ENCODE data around the gene ZSCAN22. TPM values are rescaled to one million over a fixed set of nuclear protein-coding genes. Genes with fewer than 3 reads are reported as not detected.

ZSCAN22 gene
- total RNA-seq, 1 donor from 2014 or later: 3.9 TPM

- no peaks in the 10 kb centered on the region for H3K27me3 ChIP-seq
- H3K36me3 ChIP-seq: no peaks in the 10 kb centered on the region
- H3K27ac ChIP-seq: no peak overlapping the region
- peaks cover 40% of the 10 kb centered on the region for H3K4me1 ChIP-seq
- intact Hi-C loops (cut with DNase I): no loop called here
- H3K9me3 ChIP-seq: no peaks in the 10 kb centered on the region
- TF ChIP-seq, protein P1, sequence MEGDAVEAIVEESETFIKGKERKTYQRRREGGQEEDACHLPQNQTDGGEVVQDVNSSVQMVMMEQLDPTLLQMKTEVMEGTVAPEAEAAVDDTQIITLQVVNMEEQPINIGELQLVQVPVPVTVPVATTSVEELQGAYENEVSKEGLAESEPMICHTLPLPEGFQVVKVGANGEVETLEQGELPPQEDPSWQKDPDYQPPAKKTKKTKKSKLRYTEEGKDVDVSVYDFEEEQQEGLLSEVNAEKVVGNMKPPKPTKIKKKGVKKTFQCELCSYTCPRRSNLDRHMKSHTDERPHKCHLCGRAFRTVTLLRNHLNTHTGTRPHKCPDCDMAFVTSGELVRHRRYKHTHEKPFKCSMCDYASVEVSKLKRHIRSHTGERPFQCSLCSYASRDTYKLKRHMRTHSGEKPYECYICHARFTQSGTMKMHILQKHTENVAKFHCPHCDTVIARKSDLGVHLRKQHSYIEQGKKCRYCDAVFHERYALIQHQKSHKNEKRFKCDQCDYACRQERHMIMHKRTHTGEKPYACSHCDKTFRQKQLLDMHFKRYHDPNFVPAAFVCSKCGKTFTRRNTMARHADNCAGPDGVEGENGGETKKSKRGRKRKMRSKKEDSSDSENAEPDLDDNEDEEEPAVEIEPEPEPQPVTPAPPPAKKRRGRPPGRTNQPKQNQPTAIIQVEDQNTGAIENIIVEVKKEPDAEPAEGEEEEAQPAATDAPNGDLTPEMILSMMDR (IDR thresholded peaks at IDR 0.05): no peak
- TF ChIP-seq POLR2A (IDR thresholded peaks at IDR 0.05): no peak
- no peak for TF ChIP-seq POLR2AphosphoS5 (IDR thresholded peaks at IDR 0.05; ENCODE audit: insufficient read depth in 1 of 2, low read depth in 1 of 2)
- no peak for DNase-seq (ENCODE audit: extremely low spot score in 2 of 2)
- H3K4me3 ChIP-seq: no peak overlapping the region
Measured at GRCh38 chr19:58351558-58351878, 24.7 kb downstream of the ZSCAN22 start.

- no peaks in the 10 kb centered on the region for H3K36me3 ChIP-seq
- DNase-seq (ENCODE audit: extremely low spot score in 2 of 2): peak in 1 of 2 donors; percentile 67
- no peaks in the 10 kb centered on the region for H3K9me3 ChIP-seq
- intact Hi-C loops (cut with DNase I): no loop called here
- no peak overlapping the region for H3K4me3 ChIP-seq
- TF ChIP-seq POLR2AphosphoS5 (IDR thresholded peaks at IDR 0.05; ENCODE audit: insufficient read depth in 1 of 2, low read depth in 1 of 2): no peak
- peaks cover 42% of the 10 kb centered on the region for H3K4me1 ChIP-seq
- no peaks in the 10 kb centered on the region for H3K27me3 ChIP-seq
- H3K27ac ChIP-seq: no peak overlapping the region
Measured at GRCh38 chr19:58351990-58352755, 25.4 kb downstream of the ZSCAN22 start.

DNA sequence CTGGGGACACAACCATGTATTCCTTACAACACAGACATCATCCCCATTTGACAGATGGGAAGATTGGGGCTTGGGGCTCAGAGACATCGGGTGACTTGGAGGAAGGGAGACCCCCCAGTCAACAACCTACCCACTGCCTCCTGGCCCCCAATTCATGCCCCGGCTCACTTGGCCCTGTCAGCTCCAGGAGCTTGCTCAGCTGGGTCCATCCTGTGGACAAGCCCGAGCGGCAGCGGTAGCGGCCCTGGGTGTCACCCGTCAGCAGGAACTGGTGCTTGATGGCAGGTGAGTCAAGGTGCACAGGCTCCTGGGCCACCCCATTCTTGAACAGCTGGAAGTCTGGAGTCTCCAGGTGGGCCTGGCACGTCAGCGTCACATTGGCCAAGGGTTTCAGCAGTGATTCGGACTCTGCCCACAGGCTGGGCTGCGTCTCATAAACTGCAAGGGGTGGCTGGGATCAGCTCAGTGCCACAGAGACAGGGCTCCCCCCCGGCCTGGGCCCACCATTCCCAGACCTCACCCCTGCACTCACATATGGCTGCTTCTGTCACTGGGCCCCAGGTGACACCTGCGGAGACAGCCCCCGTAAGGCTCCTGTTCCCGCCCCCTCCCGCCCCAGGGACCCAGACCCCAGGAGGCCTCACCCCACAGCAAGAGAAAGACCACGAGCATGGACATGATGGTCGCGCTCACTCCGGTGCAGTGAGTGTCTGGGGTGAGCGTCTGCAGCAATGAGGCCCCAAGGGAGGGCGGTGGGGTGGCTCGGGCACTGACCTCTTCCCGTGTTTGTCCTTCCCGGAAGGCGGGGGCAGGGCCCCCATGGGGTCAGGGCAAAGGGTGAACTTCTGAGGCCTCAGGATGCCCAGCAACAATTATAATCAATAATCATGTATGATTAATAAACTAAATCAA, 26.2 kb downstream of the ZSCAN22 start, which contains the start of gene A1BG:
A1BG (minus strand) TSS at position 733 of the 912 bp plus-strand sequence; CDS start at position 678, 55 bp downstream.
- Histone ChIP-seq H3K4me3 (no peak within 1 kb of the TSS), H3K36me3 (no peaks in the 10 kb centered on the region), H3K27me3 (no peaks in the 10 kb centered on the region), H3K27ac (no peak within 1 kb of the TSS), H3K9me3 (no peaks in the 10 kb centered on the region), H3K4me1 (peaks cover 47% of the 10 kb centered on the region)
- no peak for TF ChIP-seq POLR2AphosphoS5 (IDR thresholded peaks at IDR 0.05; ENCODE audit: insufficient read depth in 1 of 2, low read depth in 1 of 2)
- TF ChIP-seq POLR2A (IDR thresholded peaks at IDR 0.05): no peak
- TF ChIP-seq, protein P1 (IDR thresholded peaks at IDR 0.05): no peak
- intact Hi-C loops (cut with DNase I): no loop called here
- DNase-seq (ENCODE audit: extremely low spot score in 2 of 2): no peak

GRCh38 chr19:58353717-58354477, 27.1 kb downstream of the ZSCAN22 start:
- H3K27ac ChIP-seq: no peak overlapping the region
- no peak for DNase-seq (ENCODE audit: extremely low spot score in 2 of 2)
- no peaks in the 10 kb centered on the region for H3K9me3 ChIP-seq
- H3K4me3 ChIP-seq: no peak overlapping the region
- no peaks in the 10 kb centered on the region for H3K27me3 ChIP-seq
- no peak for TF ChIP-seq POLR2A (IDR thresholded peaks at IDR 0.05)
- TF ChIP-seq, protein P1 (IDR thresholded peaks at IDR 0.05): no peak
- TF ChIP-seq POLR2AphosphoS5 (IDR thresholded peaks at IDR 0.05; ENCODE audit: insufficient read depth in 1 of 2, low read depth in 1 of 2): no peak
- intact Hi-C loops (cut with DNase I): no loop called here
- H3K36me3 ChIP-seq: no peaks in the 10 kb centered on the region
- peaks cover 39% of the 10 kb centered on the region for H3K4me1 ChIP-seq

DNA sequence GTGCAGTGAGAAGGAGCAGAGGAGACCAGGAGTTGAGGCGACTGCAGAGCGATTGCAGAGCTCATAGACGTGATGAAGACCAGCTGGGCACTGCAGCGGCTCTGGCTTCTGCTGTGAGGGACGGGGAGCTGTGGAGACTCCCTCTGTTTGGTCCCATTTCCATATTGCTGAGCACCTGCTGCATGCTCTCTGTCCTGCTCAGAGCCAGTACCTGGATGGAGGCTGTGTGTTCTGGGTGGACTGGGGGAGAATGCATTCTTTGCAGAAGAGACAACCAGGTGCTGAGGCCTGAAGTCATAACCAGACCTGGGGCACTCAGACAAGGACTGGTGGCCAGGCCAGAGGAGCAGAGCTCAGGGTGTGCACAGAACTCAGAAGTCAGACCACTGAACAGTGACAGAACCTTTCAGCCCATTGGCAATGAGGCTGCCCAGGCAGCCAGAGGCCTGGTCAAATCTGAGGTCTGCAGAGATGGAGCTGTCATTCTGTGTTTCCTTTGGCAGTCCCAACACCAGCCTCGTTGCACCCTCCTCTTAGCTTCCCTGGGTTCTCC, 27.8 kb downstream of the ZSCAN22 start:
- H3K4me3 ChIP-seq: no peak overlapping the region
- H3K36me3 ChIP-seq: no peaks in the 10 kb centered on the region
- peaks cover 39% of the 10 kb centered on the region for H3K4me1 ChIP-seq
- no peaks in the 10 kb centered on the region for H3K9me3 ChIP-seq
- no peaks in the 10 kb centered on the region for H3K27me3 ChIP-seq
- no peak for DNase-seq (ENCODE audit: extremely low spot score in 2 of 2)
- no peak overlapping the region for H3K27ac ChIP-seq
- TF ChIP-seq POLR2A (IDR thresholded peaks at IDR 0.05) (no peak), POLR2AphosphoS5 (IDR thresholded peaks at IDR 0.05; ENCODE audit: insufficient read depth in 1 of 2, low read depth in 1 of 2) (no peak)
- TF ChIP-seq, protein P1 (IDR thresholded peaks at IDR 0.05): no peak
- intact Hi-C loops (cut with DNase I): no loop called here

Measured in vagina (tissue), 2 donors.